CD4-positive, CD25-positive, alpha-beta regulatory T cell (primary cell): ENCODE data around the gene MED12L. TPM values are rescaled to one million over a fixed set of nuclear protein-coding genes. Genes with fewer than 3 reads are reported as not detected.

Source experiments
- ATAC-seq, 2 donors: fragments of 150-1000 bp; cut with Tn5 transposase; one replicate each; pipeline ENCODE4 v1.10.0; 2021; ENCODE audit warnings: low read depth in 2 of 2, moderate number of reproducible peaks in 2 of 2, moderate library complexity in 1 of 2
- DNase-seq, 3 donors: peaks; one replicate each; pipeline versions ENCODE4 v3.0.0 to v3.0.0-alpha.2; 2012 to 2022; ENCODE audit warnings: mixed read lengths in 1 of 3
- H3K27ac ChIP-seq: one replicate; pipeline ENCODE4 v1.7.0; 2013; ENCODE audit warnings: mild to moderate bottlenecking, low read length; ENCODE audit not compliant: insufficient read depth, poor library complexity, severe bottlenecking
- H3K27me3 ChIP-seq: one replicate; pipeline ENCODE4 v1.7.0; 2013; ENCODE audit warnings: low read length; ENCODE audit not compliant: control insufficient read depth, insufficient read depth
- H3K36me3 ChIP-seq: one replicate; pipeline ENCODE4 v1.7.0; 2013; ENCODE audit warnings: mild to moderate bottlenecking, low read length, moderate library complexity; ENCODE audit not compliant: control insufficient read depth, insufficient read depth
- H3K4me1 ChIP-seq: 2 replicates; pipeline ENCODE4 v1.7.0; 2013; ENCODE audit warnings: mild to moderate bottlenecking, low read length; ENCODE audit not compliant: insufficient read depth, control insufficient read depth, poor library complexity, severe bottlenecking
- H3K4me3 ChIP-seq: one replicate; pipeline ENCODE4 v1.7.0; 2013; ENCODE audit warnings: low read depth, mild to moderate bottlenecking, low read length, moderate library complexity
- H3K9me3 ChIP-seq, 2 experiments: 1 replicate in 1 of 2; 2 replicates in 1 of 2; pipeline ENCODE4 v1.7.0; 2013; ENCODE audit warnings: low read length in 2 of 2, mild to moderate bottlenecking in 1 of 2, moderate library complexity in 1 of 2; ENCODE audit not compliant: control insufficient read depth in 2 of 2
- H3K27ac Mint-ChIP-seq, 3 donors: one replicate each; pipeline ENCODE4 v1.8.0; 2020 to 2022; ENCODE audit warnings: mild to moderate bottlenecking in 3 of 3, mixed read lengths in 3 of 3, moderate library complexity in 2 of 3
- H3K27me3 Mint-ChIP-seq: one replicate; pipeline ENCODE4 v1.8.0; 2022; ENCODE audit warnings: mild to moderate bottlenecking, mixed read lengths
- H3K36me3 Mint-ChIP-seq: one replicate; pipeline ENCODE4 v1.8.0; 2020; ENCODE audit warnings: mixed read lengths
- H3K4me1 Mint-ChIP-seq, 4 donors: one replicate each; pipeline ENCODE4 v1.8.0; 2020 to 2022; ENCODE audit warnings: mixed read lengths in 4 of 4, mild to moderate bottlenecking in 1 of 4
- H3K4me3 Mint-ChIP-seq, 4 donors: one replicate each; pipeline ENCODE4 v1.8.0; 2020 to 2022; ENCODE audit warnings: mild to moderate bottlenecking in 4 of 4, mixed read lengths in 4 of 4, moderate library complexity in 3 of 4
- H3K9me3 Mint-ChIP-seq, 7 donors: one replicate each; pipeline ENCODE4 v1.8.0; 2020 to 2022; ENCODE audit warnings: mixed read lengths in 7 of 7, mild to moderate bottlenecking in 3 of 7, moderate library complexity in 2 of 7
- polyA plus RNA-seq, 4 donors: library from polyadenylated mRNA; unstranded; fragments of 300-500 nt; fragmentation: Illumina TruSeq; gene quantifications; one replicate each; pipeline ENCODE4 v1.2.3, GENCODE V29; 2021
- total RNA-seq: library from RNA; stranded (reverse); gene quantifications from one replicate; pipeline ENCODE4 v1.2.3, GENCODE V29; 2022

MED12L gene
- total and polyA plus RNA-seq, 5 donors from 2014 or later: 2.7 TPM; not detected in 4

GRCh38 chr3:151321526-151321925 lies 236.1 kb downstream of the MED12L start:
- Mint-ChIP-seq H3K27ac (no peak overlapping the region), H3K4me3 (no peak overlapping the region), H3K4me1 (peaks cover 0 to 3% (median 0%) of the 10 kb centered on the region in 4 donors), H3K27me3 (peaks cover 17% of the 10 kb centered on the region), H3K9me3 (peaks cover 0 to 1% (median 0%) of the 10 kb centered on the region in 7 donors), H3K36me3 (no peaks in the 10 kb centered on the region)
- H3K36me3 ChIP-seq: no peaks in the 10 kb centered on the region
- no peak overlapping the region for H3K27ac ChIP-seq
- H3K27me3 ChIP-seq: peaks cover 7% of the 10 kb centered on the region
- peak in 1 of 3 donors; percentile 12 for DNase-seq
- no peaks in the 10 kb centered on the region for H3K9me3 ChIP-seq
- H3K4me3 ChIP-seq: no peak overlapping the region
- no peaks in the 10 kb centered on the region for H3K4me1 ChIP-seq
- no peak for ATAC-seq

GRCh38 chr3:151322511-151322910 lies 237.0 kb downstream of the MED12L start:
- no peak overlapping the region for H3K27ac Mint-ChIP-seq
- H3K27me3 ChIP-seq: peaks cover 13% of the 10 kb centered on the region
- H3K4me3 Mint-ChIP-seq: no peak overlapping the region
- no peaks in the 10 kb centered on the region for H3K4me1 Mint-ChIP-seq
- H3K36me3 Mint-ChIP-seq: no peaks in the 10 kb centered on the region
- no peaks in the 10 kb centered on the region for H3K36me3 ChIP-seq
- ATAC-seq (no peak), DNase-seq (no peak)
- H3K27ac ChIP-seq: no peak overlapping the region
- H3K4me3 ChIP-seq: no peak overlapping the region
- peaks cover 0 to 1% (median 0%) of the 10 kb centered on the region in 7 donors for H3K9me3 Mint-ChIP-seq
- H3K4me1 ChIP-seq: no peaks in the 10 kb centered on the region
- H3K9me3 ChIP-seq: no peaks in the 10 kb centered on the region
- peaks cover 19% of the 10 kb centered on the region for H3K27me3 Mint-ChIP-seq

GRCh38 chr3:151327571-151328198 lies 242.2 kb downstream of the MED12L start:
- no peak overlapping the region for H3K27ac ChIP-seq
- no peak for ATAC-seq

GRCh38 chr3:151328298-151328995 lies 243.0 kb downstream of the MED12L start:
- no peak overlapping the region for H3K4me3 ChIP-seq

More at GRCh38 chr3:151327571-151328198, 242.2 kb downstream of the MED12L start:
- DNase-seq: peak in 1 of 3 donors; percentile 30
- no peaks in the 10 kb centered on the region for H3K4me1 ChIP-seq
- no peak overlapping the region for H3K4me3 ChIP-seq
- peaks cover 20% of the 10 kb centered on the region for H3K27me3 ChIP-seq
- Mint-ChIP-seq H3K27me3 (peaks cover 26% of the 10 kb centered on the region), H3K36me3 (no peaks in the 10 kb centered on the region), H3K4me1 (peaks cover 0 to 2% (median 0%) of the 10 kb centered on the region in 4 donors), H3K27ac (no peak overlapping the region), H3K4me3 (no peak overlapping the region), H3K9me3 (peaks cover 0 to 3% (median 0%) of the 10 kb centered on the region in 7 donors)
- H3K36me3 ChIP-seq: no peaks in the 10 kb centered on the region
- no peaks in the 10 kb centered on the region for H3K9me3 ChIP-seq

GRCh38 chr3:151329363-151329762 lies 243.9 kb downstream of the MED12L start, which contains the start of gene P2RY13:
Gene P2RY13, minus strand, starts transcription at chr3:151329549. Its CDS starts 21 bp downstream, at chr3:151329528.
- no peaks in the 10 kb centered on the region for H3K4me1 ChIP-seq
- Mint-ChIP-seq H3K4me1 (peaks cover 0 to 2% (median 0%) of the 10 kb centered on the region in 4 donors), H3K9me3 (peaks cover 0 to 3% (median 0%) of the 10 kb centered on the region in 7 donors), H3K27ac (no peak within 1 kb of the TSS), H3K36me3 (no peaks in the 10 kb centered on the region), H3K27me3 (peaks cover 25% of the 10 kb centered on the region), H3K4me3 (peak within 1 kb of the TSS in 1 of 4 donors; percentile 4)
- no peaks in the 10 kb centered on the region for H3K36me3 ChIP-seq
- DNase-seq (no peak), ATAC-seq (no peak)
- no peak within 1 kb of the TSS for H3K27ac ChIP-seq
- no peaks in the 10 kb centered on the region for H3K9me3 ChIP-seq
- H3K4me3 ChIP-seq: no peak within 1 kb of the TSS
- H3K27me3 ChIP-seq: peaks cover 22% of the 10 kb centered on the region

More at GRCh38 chr3:151328298-151328995, 243.0 kb downstream of the MED12L start:
- H3K36me3 Mint-ChIP-seq: no peaks in the 10 kb centered on the region
- H3K4me1 Mint-ChIP-seq: peaks cover 0 to 2% (median 0%) of the 10 kb centered on the region in 4 donors
- peaks cover 25% of the 10 kb centered on the region for H3K27me3 Mint-ChIP-seq
- no peaks in the 10 kb centered on the region for H3K36me3 ChIP-seq
- H3K9me3 ChIP-seq: no peaks in the 10 kb centered on the region
- no peak for ATAC-seq
- DNase-seq: peak in 1 of 3 donors; percentile 20
- peak overlapping the region in 1 of 4 donors; percentile 4 for H3K4me3 Mint-ChIP-seq
- no peaks in the 10 kb centered on the region for H3K4me1 ChIP-seq
- H3K27ac Mint-ChIP-seq: no peak overlapping the region
- H3K9me3 Mint-ChIP-seq: peaks cover 0 to 3% (median 0%) of the 10 kb centered on the region in 7 donors
- no peak overlapping the region for H3K27ac ChIP-seq
- peaks cover 22% of the 10 kb centered on the region for H3K27me3 ChIP-seq

- no peak overlapping the region for H3K27ac Mint-ChIP-seq
- no peak overlapping the region for H3K4me3 Mint-ChIP-seq
- H3K27me3 Mint-ChIP-seq: peaks cover 25% of the 10 kb centered on the region
These were observed 244.9 kb downstream of the MED12L start for GRCh38 chr3:151330379-151330778.

DNA sequence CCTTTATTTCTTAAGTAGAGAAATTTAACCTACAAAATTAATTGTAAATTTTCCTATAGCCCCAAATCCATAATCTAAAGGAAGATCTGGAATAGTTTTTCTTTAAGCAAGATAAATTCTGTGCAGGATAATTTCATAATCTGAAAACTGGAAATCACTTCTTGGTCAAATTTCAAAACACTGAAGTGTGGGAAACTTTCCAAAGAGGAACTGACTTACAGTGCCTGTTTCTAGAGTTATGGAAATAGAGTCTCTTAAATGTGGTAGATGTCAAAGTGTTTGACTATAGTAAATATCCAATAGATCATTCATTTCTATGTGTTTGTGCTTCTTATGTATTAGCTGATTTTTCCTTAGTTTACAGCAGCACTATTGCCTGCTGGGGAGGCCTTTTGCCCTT lies 245.4 kb downstream of the MED12L start:
- H3K27ac ChIP-seq: no peak overlapping the region
- H3K4me3 ChIP-seq: no peak overlapping the region
- H3K9me3 Mint-ChIP-seq: peaks cover 0 to 3% (median 0%) of the 10 kb centered on the region in 7 donors

More at GRCh38 chr3:151330379-151330778, 244.9 kb downstream of the MED12L start:
- DNase-seq (no peak), ATAC-seq (no peak)
- Mint-ChIP-seq H3K9me3 (peaks cover 0 to 3% (median 0%) of the 10 kb centered on the region in 7 donors), H3K36me3 (no peaks in the 10 kb centered on the region), H3K4me1 (peaks cover 0 to 2% (median 0%) of the 10 kb centered on the region in 4 donors)
- H3K36me3 ChIP-seq: no peaks in the 10 kb centered on the region
- peaks cover 22% of the 10 kb centered on the region for H3K27me3 ChIP-seq
- no peak overlapping the region for H3K4me3 ChIP-seq
- no peak overlapping the region for H3K27ac ChIP-seq
- no peaks in the 10 kb centered on the region for H3K4me1 ChIP-seq
- no peaks in the 10 kb centered on the region for H3K9me3 ChIP-seq

More for the DNA sequence above, 245.4 kb downstream of the MED12L start:
- ATAC-seq (no peak), DNase-seq (no peak)
- H3K4me3 Mint-ChIP-seq: no peak overlapping the region
- H3K36me3 Mint-ChIP-seq: no peaks in the 10 kb centered on the region
- Histone ChIP-seq H3K4me1 (no peaks in the 10 kb centered on the region), H3K9me3 (no peaks in the 10 kb centered on the region), H3K36me3 (no peaks in the 10 kb centered on the region), H3K27me3 (peaks cover 17% of the 10 kb centered on the region)
- peaks cover 28% of the 10 kb centered on the region for H3K27me3 Mint-ChIP-seq
- H3K4me1 Mint-ChIP-seq: peaks cover 0 to 2% (median 0%) of the 10 kb centered on the region in 4 donors
- no peak overlapping the region for H3K27ac Mint-ChIP-seq
